ENCODE measurements around the gene DOHH.
"Not testable (repeated sequence)": the region's sequence is repeated elsewhere in the genome, so short reads cannot be mapped to it uniquely, and the experiment has no call there.

DOHH gene

DNA sequence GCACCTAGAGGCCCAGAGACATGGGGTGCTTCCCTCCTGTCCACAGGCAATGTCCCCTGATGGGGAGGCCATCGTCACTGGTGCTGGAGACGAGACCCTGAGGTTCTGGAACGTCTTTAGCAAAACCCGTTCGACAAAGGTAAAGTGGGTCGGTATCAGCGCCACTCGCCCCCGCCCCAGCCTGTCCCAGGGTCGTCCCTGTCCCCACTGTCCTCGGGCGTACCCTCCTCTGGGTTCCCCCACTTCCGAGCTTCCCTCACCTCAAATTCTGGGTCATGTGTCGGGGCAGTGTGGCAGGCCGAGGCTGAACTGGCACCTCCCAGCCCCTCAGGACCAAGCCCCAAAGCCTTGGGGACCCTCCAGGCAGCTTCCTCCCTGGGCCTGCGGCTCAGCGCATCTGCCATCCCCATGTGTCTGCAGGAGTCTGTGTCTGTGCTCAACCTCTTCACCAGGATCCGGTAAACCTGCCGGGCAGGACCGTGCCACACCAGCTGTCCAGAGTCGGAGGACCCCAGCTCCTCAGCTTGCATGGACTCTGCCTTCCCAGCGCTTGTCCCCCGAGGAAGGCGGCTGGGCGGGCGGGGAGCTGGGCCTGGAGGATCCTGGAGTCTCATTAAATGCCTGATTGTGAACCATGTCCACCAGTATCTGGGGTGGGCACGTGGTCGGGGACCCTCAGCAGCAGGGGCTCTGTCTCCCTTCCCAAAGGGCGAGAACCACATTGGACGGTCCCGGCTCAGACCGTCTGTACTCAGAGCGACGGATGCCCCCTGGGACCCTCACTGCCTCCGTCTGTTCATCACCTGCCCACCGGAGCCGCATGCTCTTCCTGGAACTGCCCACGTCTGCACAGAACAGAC is 34.1 kb upstream of the DOHH start:
- no peak for DNase-seq (ENCODE audit: low spot score)

DNA sequence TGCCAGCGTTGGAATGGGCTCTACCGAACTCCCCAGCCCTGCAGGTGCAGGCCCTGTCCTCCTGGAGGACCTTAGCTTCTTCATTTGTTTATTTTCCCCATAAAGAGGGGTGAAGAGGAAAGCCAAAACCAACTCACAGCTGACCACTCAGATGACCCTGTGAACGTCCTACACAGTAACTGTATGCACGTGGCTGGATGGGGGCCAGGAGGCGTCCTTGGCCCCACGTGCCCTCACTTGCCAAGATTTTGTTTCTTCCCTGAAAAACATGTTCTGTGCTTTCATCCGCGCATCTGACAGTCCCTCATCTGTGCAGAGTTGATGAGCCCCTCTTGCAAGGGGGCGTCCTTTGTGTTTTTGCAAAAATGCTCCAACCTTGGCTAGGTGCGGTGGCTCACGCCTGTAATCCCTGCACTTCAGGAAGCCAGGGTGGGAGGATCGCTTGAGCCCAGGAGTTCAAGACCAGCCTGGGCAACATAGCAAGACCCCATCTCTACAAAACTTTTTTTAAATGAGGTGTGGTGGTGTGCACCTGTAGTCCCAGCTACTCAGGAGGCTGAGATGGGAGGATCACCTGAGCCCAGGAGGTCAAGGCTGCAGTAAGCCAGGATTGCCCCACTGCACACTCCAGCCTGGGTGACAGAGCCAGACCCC is 33.2 kb upstream of the DOHH start:
- DNase-seq (ENCODE audit: low spot score), result no peak

DNA sequence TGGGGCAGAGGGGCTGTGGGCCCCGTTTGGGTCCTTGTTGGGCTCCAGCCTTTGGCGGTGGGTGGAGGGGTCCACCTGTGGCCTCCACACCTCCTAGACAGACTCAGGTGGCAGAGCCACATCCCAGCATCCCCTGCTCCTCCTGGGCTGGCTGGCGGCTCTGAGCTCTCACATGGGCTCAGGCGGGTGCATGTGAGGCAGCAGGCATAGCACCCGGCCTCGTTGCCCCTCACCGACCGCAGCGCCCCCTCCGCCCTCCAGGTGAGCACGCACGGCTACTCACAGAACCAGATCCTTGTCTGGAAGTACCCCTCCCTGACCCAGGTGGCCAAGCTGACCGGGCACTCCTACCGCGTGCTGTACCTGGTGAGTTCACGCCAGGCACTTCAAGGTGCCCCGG is 32.6 kb upstream of the DOHH start:
- DNase-seq (ENCODE audit: low spot score), result no peak

DNA sequence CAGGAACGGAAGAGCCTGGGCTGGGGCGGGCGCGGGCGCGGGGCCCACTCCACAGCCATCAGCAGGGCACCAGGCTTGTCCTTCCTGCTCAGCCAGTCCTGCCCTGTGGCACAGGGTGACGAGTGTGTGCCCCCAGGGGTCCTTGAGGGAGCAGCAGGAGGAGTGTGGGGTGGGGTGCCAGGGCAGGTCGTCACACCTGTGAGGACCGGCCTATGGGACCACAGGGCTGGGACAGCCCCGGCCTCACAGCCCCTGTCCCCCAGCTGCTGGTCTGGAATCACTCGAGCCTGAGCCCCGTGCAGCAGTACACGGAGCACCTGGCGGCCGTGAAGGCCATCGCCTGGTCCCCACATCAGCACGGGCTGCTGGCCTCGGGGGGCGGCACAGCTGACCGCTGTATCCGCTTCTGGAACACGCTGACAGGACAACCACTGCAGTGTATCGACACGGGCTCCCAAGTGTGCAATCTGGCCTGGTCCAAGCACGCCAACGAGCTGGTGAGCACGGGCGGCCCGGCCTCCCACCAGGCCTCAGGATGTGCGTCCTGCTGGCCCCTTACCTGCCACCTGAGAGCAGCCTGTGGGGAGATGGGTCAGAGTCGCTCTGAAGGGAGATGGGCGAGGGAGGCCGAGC is 31.8 kb upstream of the DOHH start:
- no peak for DNase-seq (ENCODE audit: low spot score)

DNA sequence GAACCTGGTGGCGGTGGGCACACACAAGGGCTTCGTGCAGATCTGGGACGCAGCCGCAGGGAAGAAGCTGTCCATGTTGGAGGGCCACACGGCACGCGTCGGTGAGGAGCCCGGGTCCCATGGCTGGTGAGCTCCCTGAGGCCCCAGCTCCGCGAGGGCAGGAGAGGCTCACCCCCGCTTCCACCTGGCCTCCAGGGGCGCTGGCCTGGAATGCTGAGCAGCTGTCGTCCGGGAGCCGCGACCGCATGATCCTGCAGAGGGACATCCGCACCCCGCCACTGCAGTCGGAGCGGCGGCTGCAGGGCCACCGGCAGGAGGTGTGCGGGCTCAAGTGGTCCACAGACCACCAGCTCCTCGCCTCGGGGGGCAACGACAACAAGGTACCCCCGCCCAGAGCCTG is 31.2 kb upstream of the DOHH start:
- DNase-seq (ENCODE audit: low spot score), result no peak

DNA sequence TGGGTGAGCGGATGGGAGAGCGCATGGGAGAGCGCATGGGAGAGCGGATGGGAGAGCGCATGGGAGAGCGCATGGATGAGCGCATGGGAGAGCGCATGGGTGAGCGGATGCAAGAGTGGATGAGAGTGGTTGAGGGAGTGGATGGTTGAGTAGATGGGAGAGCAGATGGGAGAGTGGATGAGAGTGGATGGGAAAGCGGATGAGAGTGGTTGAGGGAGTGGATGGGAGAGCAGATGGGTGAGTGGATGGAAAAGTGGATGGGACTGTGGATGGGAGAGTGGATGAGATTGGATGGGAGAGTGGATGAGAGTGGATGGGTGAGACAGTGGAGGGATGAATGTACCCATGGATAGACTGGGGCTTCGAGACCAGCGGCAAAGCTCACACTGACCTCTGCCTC is 29.9 kb upstream of the DOHH start:
- DNase-seq (ENCODE audit: low spot score), result no peak

DNA sequence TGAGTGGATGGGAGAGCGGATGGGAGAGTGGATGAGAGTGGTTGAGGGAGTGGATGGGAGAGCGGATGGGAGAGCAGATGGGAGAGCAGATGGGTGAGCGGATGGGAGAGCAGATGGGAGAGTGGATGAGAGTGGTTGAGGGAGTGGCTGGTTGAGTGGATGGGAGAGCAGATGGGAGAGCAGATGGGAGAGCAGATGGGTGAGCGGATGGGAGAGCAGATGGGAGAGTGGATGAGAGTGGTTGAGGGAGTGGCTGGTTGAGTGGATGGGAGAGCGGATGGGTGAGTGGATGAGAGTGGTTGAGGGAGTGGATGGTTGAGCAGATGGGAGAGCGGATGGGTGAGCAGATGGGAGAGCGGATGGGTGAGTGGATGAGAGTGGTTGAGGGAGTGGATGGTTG is 28.8 kb upstream of the DOHH start:
- not testable (repeated sequence) for DNase-seq (ENCODE audit: low spot score)

DNA sequence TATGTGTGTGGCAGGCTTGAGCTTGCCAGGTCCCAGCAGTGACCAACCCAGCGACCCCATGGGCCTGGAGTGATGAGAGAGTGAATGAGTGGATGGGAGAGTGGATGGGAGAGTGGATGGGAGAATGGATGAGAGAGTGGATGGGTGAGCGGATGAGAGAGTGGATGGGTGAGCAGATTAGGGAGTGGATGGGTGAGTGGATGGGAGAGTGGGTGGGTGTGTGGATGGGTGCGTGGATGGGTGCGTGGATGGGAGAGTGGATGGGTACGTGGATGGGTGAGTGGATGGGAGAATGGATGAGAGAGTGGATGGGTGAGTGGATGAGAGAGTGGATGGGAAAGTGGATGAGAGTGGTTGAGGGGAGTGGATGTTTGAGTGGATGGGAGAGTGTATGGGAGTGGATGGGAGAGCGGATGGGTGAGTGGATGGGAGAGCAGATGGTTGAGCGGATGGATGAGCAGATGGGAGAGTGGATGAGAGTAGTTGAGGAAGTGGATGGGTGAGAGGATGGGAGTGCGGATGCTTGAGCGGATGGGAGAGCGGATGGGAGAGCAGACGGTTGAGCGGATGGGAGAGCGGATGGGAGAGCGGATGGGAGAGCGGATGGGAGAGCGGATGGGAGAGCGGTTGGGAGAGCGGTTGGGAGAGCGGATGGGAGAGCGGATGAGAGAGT is 28.2 kb upstream of the DOHH start:
- DNase-seq (ENCODE audit: low spot score), result no peak

DNA sequence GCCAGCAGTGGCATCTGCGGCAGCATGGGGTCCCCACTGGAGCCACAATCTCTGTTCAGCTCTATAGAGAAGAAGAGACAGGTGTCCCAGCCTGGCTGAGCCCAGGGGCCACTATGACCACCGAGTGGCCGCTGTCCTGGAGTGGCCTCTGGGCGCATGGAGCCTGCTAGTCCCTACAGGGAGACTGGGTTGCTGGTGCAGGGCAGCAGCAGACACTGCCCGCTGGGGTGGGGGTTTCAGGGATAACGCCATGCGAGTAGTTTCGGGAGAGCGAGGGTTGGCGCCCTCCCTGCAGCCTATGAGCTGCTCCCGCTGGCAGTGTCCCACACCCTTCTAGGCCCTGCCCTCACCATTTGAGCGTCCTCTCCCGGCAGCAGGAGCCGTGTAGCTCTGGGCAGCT is 27.6 kb upstream of the DOHH start:
- DNase-seq (ENCODE audit: low spot score), result no peak

DNA sequence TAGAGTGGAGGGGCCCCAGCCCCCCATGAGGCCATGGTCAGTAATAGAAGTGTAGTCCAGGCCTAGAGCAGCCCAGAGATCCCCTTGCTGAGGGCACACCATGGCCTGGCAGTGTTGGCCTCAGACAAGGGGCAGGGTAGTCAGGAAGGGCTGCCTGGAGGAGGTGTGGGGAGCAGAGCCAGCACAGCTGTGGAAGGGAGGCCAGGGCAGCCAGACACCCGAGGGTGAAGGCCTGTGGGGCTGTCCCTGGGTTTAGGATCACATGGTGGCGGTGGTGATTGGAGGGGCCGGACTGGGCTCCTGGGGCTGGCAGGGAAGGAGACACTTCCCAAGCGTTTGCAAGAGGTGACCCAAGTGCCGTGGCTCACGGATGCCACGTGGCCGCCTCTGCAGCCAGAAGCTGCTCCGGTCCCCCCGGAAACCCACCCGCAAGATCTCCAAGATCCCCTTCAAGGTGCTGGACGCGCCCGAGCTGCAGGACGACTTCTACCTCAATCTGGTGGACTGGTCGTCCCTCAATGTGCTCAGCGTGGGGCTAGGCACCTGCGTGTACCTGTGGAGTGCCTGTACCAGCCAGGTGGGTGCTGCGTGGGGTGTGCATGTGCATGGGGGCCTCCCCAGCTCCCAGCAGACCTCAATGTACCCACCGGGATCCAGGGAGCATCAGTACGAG is 26.9 kb upstream of the DOHH start:
- no peak for DNase-seq (ENCODE audit: low spot score)

DNA sequence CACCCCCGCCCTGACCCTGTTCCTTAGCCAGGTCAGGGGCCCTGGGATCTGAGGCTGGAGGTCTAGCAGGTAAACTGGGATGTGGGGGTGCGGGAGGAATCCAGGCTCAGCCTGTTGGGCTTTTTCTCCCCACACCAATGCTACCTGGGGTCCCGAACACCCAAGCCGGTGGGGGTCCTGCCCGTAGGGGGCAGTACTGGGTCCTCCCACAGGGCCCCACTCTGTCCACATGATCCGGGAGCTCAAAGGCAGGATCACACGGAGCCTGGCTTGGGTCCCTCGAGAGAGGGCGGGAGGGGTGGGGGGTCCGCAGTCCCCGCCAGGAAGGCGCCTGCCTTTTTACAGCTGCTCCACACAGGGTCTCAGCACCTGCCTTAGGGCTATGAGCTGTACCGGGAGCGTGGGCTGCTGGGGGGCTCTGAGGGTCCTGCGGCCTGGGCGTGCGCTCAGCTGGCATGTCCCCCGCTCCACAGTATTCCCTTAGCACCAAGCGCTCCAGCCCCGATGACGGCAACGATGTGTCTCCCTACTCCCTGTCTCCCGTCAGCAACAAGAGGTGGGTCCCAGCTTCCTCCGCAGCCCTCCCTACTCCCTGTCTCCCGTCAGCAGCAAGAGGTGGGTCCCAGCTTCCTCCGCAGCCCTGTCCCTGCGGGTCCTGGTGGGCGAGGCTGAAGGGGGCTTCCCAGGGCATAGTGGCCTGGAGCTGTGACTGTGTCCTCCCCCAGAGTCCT is 26.2 kb upstream of the DOHH start:
- DNase-seq (ENCODE audit: low spot score), result no peak

DNA sequence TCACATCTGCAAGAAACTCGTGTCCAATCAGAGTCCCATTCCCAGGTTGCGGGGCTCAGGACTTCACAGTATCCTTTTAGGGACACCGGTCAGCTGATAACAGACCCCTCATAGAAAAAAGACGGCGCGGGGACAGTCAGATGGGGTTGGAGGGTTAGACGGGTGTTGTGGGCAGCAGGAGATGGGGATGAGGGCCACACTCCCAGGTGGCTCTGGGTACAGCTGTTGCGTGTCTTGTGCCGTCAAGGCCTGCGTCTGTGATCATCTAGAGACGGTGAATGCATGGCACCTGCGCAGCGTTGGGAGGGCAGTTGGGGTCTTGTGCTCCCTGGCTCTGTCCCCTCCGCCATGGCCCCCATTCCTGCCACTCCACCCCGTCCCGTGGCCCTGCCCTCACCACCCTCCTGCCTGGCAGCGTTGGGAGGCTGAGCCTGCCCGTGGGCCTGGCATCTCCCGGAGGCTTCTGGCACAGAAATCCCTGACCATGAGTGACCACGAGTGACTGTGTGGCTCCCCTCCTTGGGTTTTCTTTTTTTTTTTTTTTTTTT is 24.5 kb upstream of the DOHH start:
- DNase-seq (ENCODE audit: low spot score), result no peak

DNA sequence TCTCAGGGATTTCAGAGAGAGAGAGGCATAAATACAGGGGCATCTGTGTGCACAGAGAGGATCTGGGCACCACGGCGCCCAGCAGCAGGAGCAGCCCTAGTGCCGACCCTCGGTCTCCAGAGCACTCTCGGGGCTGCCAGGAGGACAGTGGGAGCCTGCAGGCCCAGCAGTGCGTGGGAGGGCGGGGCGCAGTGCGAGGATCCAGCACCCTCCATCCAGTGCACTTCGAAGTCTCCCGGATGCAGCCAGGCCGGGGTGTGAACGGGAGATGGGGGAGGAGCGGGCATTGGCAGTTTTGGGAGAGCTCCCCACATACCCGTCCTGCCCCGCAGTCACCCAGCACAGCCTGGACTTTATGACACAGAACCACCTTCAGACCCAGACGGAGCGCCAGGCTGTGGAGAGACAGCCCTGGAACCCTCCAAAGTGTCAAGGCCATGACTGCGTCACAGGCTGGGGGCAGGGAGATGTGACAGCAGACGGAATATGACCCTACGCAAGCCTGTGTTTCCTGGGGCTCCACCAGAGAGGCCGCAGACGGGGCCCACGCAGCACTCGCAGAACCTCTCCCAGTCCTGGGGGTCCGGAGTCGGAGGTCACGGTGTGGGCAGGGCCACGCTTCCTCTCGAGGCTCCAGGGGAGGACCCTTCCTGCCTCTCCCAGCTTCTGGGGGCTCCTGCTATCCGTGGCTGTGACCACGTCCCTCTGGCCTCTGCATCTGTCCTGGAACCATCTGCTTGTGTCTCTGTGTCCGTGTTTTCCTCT is 23.8 kb upstream of the DOHH start:
- no peak for DNase-seq (ENCODE audit: low spot score)

DNA sequence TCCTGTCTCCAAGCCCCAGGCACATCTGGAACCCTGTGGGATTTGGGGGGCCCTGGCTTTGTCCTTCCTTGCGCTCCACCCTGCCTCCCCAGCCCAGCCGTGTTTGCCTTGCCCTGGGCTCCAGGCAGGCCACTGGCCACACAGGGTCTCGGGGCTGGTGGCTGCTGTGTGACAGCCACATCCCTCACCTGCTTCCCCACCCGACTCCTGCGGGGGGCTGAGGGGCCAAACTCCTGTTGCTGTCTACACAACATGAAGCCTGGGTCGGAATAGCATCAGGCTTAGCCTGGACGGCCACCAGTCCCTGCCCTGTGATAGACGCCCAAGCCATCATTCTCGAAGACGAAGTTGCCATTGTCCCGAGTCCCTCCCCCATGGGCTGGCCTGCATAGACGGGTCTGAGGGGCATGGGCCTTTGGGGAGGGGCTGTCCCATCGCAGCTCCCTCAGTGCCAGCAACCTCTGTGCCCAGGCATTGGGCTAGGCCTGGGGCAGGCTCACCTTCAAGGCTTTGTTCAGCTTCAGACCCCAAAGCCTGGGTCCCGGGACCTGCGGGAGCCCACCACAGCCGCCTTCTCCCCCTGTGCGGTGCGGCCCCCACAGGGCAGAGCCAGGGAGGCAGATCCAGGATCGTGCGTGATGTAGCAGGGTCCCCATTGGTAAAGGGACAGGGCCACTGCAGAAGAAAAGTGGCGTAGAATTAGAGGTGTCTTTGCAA is 23.0 kb upstream of the DOHH start:
- no peak for DNase-seq (ENCODE audit: low spot score)

DNA sequence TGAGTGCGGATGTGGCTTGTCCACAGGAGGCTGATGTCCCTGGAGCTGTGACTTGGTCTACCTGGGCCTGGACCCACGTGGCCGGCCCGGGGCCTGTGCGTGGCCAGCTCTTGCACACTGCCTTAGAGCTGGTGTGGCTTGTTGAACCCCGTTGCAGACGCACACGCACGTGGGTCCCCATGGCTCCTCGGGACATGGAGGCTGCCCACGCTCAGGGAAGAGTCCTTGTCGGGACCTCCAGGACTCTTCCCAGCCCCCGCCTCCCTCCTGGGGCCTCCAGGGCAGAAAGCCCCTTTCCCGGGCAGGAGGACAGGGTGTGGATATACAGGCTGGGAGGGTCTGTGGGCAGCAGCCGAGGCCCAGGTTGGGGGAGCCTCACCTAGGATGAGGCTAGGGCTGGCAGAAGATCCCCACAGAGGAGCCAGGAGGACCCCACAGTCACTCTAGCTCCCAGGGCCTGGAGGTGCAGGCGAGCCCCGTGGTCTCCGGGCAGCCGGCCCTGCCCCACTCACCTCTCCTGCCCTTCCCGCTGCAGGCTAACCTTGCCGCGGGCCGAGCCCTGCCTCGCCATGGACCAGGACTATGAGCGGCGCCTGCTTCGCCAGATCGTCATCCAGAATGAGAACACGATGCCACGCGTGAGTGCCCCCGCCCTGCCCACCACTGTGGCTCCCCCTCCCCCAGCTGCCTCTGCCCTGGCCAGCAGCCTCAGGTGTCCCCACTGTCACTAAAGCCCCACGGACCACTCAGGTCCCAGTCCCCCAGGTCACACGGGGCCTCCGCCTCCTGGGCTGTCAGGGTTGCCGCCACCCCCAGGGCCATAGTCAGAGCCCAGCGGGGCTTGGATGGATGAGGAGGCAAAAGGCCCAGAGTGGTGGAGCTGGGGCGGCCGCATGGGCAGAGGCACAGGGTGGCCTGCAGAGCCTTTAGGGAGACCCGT is 22.2 kb upstream of the DOHH start:
- DNase-seq (ENCODE audit: low spot score), result no peak

DNA sequence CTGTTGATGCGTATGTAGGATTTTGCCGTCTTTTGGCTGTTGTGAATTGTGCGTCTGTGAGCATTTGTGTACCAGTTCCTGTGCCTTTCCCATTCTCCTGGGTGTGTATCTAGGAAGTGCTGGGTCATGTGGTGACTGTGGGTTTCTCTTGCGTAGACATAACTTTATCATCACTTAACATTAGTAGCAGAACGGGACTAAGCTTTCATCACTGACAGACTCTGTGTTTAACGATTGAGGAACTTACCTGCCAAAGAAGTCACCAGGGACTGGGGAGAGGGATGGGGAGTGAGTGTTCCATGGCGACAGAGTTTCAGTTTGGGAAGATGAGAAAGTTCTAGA is 20.6 kb upstream of the DOHH start:
- no peak for DNase-seq (ENCODE audit: low spot score)

DNA sequence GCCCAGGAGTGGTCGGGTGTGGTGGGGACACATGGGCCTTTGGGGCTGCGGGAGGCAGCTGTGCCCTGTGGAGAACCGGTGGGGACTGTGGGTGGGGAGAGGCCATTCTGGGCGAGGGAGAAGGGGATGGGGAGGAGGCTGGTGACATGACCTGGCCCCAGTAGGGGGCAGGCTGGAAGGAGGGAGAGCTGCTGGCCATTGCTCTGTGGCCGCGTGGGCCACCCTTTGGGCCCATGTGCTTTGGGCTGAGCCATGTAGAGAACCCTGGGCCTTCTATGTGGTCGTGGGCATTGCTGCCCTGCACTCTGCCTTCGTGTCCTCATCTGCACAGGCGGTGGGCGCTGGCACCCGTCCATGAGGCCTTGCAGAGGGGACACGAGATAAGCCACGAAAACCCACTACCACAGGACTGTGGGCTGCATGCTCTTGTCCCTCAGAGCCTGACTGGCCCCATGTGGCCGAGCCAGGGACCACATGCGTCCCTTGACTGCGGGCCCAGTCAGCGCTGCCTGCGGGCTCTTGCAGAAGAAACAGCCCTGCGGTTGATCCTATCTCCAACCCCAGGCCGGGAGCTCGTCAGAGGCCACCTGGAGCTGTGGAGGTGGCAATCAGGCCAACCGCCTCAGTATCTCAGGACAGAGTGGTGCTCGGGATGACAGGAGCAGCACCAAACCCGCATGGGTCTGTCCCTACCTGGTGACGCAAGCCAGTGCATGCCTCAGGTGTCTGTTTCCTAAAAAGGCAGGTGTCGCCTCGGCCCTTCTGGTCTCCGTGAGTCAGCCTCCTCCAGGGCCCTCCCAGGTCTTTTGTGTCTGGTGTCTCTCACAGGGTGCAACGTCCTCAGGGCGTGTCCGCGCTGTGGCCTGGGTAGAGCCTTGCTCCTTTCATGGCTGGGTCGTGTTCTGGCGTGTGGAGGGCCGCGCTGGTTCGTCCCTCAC is 20.0 kb upstream of the DOHH start:
- peak; percentile 55 for DNase-seq (ENCODE audit: low spot score)

DNA sequence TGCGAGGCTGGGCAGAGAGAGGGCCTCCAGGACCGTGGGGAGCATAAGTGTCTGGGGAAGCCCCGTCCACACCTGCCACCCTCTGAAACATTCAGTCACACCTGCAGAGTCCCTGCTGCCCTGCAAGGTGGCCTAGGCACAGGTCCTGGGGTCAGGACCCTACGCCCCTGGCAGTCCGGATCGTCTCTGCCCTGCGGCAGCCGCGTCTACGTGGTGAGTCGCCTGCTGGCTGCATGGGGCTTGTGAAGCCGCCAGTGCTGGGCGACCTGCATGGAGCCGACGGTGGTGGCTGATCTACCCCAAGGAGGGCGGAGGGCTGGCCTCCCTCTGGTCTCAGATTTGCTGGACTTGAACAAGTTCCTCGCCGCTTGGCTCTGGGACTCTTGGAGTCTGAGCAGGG is 18.7 kb upstream of the DOHH start:
- peak; percentile 42 for DNase-seq (ENCODE audit: low spot score)

Data from iPS-NIHi11 (cell line).